ENCODE results near the gene RRP1. TPM values are rescaled to one million over a fixed set of nuclear protein-coding genes. Genes with fewer than 3 reads are reported as not detected.

Gene RRP1
- total RNA-seq, 4 donors from 2014 or later, result 19.5 to 43.2 (median 25.5) TPM

- WGBS, 2 donors, result 89 to 90% methylated on average over 20 to 22 of the region's 22 CpGs
- no peak for TF ChIP-seq POLR2A (IDR thresholded peaks at IDR 0.05)
- no peak for TF ChIP-seq CTCF (IDR thresholded peaks at IDR 0.05)
- no peak for DNase-seq (ENCODE audit: low spot score in 2 of 2)
- no peak overlapping the region for H3K4me3 ChIP-seq (ENCODE audit: low read depth, poor library complexity, severe bottlenecking)
- intact Hi-C loops (cut with DNase I; ENCODE audit: low total_unique reads), result loop anchor here (10.0 kb wide), 1 partner anchor 786 kb away; the partner anchor contains the start of gene PKNOX1
Observed at GRCh38 chr21:43760391-43760958, 28.9 kb upstream of the RRP1 start.

GRCh38 chr21:43761886-43762285 is 27.5 kb upstream of the RRP1 start:
- 82 to 92% methylated on average over 16 to 18 of the region's 18 CpGs for WGBS, 2 donors
- H3K4me3 ChIP-seq (ENCODE audit: low read depth, poor library complexity, severe bottlenecking), result no peak overlapping the region
- intact Hi-C loops (cut with DNase I; ENCODE audit: low total_unique reads), result loop anchor here (10.0 kb wide), 1 partner anchor 787 kb away; the partner anchor contains the start of gene PKNOX1
- TF ChIP-seq CTCF (IDR thresholded peaks at IDR 0.05) (no peak), POLR2A (IDR thresholded peaks at IDR 0.05) (no peak)
- DNase-seq (ENCODE audit: low spot score in 2 of 2), result no peak

- WGBS, 2 donors, result 54 to 75% methylated on average over 12 to 15 of the region's 15 CpGs
- intact Hi-C loops (cut with DNase I; ENCODE audit: low total_unique reads), result loop anchor here (10.0 kb wide), 1 partner anchor 788 kb away; the partner anchor contains the start of gene PKNOX1
- peak in 1 of 2 donors; percentile 76 for DNase-seq (ENCODE audit: low spot score in 2 of 2)
- no peak overlapping the region for H3K4me3 ChIP-seq (ENCODE audit: low read depth, poor library complexity, severe bottlenecking)
- TF ChIP-seq POLR2A (IDR thresholded peaks at IDR 0.05) (no peak), CTCF (IDR thresholded peaks at IDR 0.05) (no peak)
Observed at GRCh38 chr21:43762303-43763128, 26.9 kb upstream of the RRP1 start.

- DNase-seq (ENCODE audit: low spot score in 2 of 2), result no peak
- WGBS, 2 donors, result 83 to 87% methylated on average over 9 to 10 of the region's 10 CpGs
- H3K4me3 ChIP-seq (ENCODE audit: low read depth, poor library complexity, severe bottlenecking), result no peak overlapping the region
- intact Hi-C loops (cut with DNase I; ENCODE audit: low total_unique reads), result loop anchor here (10.0 kb wide), 1 partner anchor 789 kb away; the partner anchor contains the start of gene PKNOX1
- TF ChIP-seq CTCF (IDR thresholded peaks at IDR 0.05), result no peak
- TF ChIP-seq POLR2A (IDR thresholded peaks at IDR 0.05), result no peak
Observed at GRCh38 chr21:43763901-43764523, 25.4 kb upstream of the RRP1 start.

- no peak for TF ChIP-seq CTCF (IDR thresholded peaks at IDR 0.05)
- TF ChIP-seq POLR2A (IDR thresholded peaks at IDR 0.05), result no peak
Observed at GRCh38 chr21:43764576-43765495, 24.5 kb upstream of the RRP1 start.

More at GRCh38 chr21:43764576-43765495, 24.5 kb upstream of the RRP1 start:
- 74 to 76% methylated on average over 18 to 19 of the region's 19 CpGs for WGBS, 2 donors
- intact Hi-C loops (cut with DNase I; ENCODE audit: low total_unique reads), result loop anchor here (10.0 kb wide), 1 partner anchor 790 kb away; the partner anchor contains the start of gene PKNOX1
- no peak for DNase-seq (ENCODE audit: low spot score in 2 of 2)
- H3K4me3 ChIP-seq (ENCODE audit: low read depth, poor library complexity, severe bottlenecking), result no peak overlapping the region

Measured in lower leg skin (tissue), 4 donors.